Neural cell (in vitro differentiated cells): Measurements from ENCODE around the gene HIP1.

ENCODE experiments used
- CTCF ChIP-seq: fragments of 450-650 bp; IDR thresholded peaks from 2 replicates; pipeline ENCODE4 v1.5.1; 2014; ENCODE audit warnings: antibody characterized with exemption, mild to moderate bottlenecking, moderate library complexity; ENCODE audit not compliant: poor library complexity, severe bottlenecking
- EP300 ChIP-seq: fragments of 450-650 bp; conservative IDR thresholded peaks from 2 replicates; pipeline ENCODE4 v1.6.1; 2014; ENCODE audit warnings: antibody characterized with exemption, mild to moderate bottlenecking, moderate library complexity; ENCODE audit not compliant: poor library complexity, severe bottlenecking
- EZH2 ChIP-seq: fragments of 200-600, 300-800 bp; shearing (Covaris generic), sonication (generic); IDR thresholded peaks from 2 replicates; pipeline ENCODE4 v1.6.1; 2014; ENCODE audit warnings: antibody characterized with exemption, low read length, borderline replicate concordance, mild to moderate bottlenecking; ENCODE audit not compliant: insufficient read depth, poor library complexity, severe bottlenecking
- POLR2AphosphoS5 ChIP-seq: IDR thresholded peaks from 2 replicates; pipeline ENCODE4 v1.6.1; 2012
- REST ChIP-seq: IDR thresholded peaks from 2 replicates; pipeline ENCODE4 v1.6.1; 2012; ENCODE audit warnings: borderline replicate concordance
- SMC3 ChIP-seq: fragments of 450-650 bp; conservative IDR thresholded peaks from 2 replicates; pipeline ENCODE4 v1.6.1; 2014; ENCODE audit warnings: antibody characterized with exemption, mild to moderate bottlenecking, moderate library complexity; ENCODE audit not compliant: poor library complexity
- TAF1 ChIP-seq: IDR thresholded peaks from 2 replicates; pipeline ENCODE4 v1.6.1; 2012; ENCODE audit warnings: low read depth

GRCh38 chr7:75660566-75661215 is 78.0 kb downstream of the HIP1 start:
- TF ChIP-seq CTCF (no peak), EP300 (no peak), EZH2 (no peak), REST (no peak), POLR2AphosphoS5 (no peak), SMC3 (no peak), TAF1 (no peak)
